Measurements from ENCODE around the gene ELOVL1.

Gene ELOVL1

DNA sequence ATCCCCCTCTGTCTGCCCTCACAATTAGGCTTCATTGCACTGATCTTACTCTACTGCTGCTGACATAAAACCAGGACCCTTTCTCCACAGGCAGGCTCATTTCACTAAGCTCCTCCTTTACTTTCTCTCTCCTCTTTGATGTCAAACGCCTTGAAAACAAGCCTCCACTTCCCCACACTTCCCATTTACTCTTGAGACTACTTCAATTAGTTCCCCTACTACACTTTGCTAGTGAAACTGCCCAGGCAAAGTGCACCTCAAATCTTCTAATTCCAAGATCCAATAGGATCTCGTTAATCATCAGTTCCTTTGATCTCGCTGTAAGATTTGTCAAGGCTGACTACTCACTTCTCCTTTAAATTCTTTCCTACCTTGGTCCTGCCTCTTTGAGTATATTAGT, 14.9 kb downstream of the ELOVL1 start:
- no peak for DNase-seq

DNA sequence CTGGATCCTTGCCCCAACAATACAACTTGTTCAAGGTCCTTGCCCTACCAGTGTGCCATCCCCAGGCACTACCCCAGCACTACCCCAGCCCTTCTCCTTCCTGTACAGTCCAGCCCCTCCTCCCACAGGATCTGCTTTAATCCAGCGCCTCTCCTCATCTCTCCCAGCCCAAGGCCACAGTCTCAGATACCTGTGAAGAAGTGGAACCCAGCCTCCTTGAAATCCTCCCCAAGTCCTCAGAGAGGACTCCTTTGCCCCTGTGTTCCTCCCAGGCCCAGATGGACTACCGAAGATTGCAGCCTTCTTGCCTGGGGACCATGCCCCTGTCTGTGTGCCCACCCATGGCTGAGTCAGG, 15.5 kb downstream of the ELOVL1 start:
- no peak for DNase-seq

DNA sequence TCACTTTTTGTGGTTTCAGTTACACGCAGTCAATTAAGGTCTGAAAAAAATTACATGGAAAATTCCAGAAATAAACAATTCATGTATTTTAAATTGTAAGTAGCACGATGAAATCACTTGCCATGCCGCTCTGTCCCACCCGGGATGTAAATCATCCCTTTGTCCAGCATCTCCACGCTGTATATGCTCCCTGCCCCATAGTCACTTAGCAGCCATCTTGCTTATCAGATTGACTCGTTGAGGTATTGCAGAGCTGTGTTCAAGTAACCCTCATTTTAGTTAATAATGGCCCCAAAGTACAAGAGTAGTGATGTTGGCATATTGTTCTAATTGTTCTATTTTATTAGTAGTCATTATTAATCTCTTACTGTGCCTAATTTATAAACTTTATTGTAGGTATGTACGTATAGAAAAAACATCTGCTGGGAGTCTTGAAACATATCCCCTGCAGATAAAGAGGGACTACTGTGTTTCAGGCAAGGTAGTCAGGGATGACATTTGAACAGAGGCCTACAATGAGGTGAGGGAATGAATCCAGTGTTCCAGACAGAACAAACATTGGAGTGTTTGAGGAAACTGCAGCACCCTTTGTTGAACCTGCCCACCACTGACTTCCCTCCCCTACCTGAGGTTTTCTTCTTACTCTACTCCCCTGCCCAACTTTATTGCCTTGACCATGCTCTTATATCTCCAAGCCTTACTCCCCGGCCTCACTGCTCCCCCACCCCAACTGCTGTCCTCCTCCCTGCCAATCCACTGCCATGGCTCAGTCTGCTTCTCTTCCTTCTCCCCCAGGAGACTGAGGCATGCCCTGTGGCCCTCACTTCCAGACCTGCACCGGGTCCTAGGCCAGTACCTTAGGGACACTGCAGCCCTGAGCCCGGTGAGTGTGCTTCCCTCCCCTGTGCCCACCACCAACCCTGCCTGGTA, 16.1 kb downstream of the ELOVL1 start:
- DNase-seq: no peak

DNA sequence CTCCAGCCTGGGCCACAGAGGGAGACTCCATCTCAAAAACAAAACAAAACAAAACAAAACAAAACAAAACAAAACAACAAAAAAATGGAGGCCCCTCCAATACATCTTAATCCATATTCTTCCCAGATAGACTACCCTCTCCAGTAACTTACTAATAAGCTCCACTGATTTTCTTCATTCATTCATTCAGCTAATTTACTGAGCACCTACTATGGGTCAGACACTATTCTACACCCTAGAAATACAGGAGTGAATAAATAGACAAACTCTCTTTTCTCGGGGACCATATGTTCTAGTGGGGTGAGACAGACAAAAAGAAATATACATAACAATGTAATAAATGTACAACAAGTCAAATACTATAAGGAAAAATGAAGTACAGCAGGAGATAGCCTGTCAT, 16.8 kb downstream of the ELOVL1 start:
- DNase-seq: no peak

DNA sequence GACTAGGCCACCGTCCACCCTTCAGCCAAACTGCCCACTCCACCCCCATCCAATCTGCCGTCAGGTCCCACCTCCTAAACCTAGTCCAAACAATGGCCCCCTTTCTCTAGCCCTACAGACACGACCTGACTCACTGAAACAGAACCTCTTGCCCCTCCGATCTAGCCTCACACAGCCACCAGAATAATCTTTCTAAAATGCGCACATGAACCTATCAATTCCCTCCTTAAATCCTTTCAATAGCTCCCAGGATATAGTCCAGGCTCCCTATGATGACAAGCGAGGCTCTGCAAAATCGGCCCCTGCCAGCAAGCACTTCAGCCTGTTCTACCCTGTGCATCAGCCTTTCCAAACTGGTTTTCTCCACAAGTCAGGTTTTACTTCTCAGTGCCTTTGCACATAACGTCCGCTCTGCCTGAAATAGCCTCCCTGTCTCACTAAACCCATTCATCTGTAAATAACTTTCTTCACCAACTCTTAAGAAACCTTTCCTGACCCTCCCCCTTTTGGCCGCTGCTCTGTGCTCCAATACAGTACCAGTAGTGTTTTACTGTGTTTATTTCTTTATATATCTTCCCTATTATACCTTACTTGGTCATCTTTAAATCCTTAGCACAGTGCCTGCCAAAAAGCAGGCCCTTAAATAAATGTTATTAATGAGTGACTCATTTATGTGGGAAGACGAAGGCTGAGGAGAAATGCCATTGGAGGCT, 18.1 kb downstream of the ELOVL1 start:
- DNase-seq: no peak

DNA sequence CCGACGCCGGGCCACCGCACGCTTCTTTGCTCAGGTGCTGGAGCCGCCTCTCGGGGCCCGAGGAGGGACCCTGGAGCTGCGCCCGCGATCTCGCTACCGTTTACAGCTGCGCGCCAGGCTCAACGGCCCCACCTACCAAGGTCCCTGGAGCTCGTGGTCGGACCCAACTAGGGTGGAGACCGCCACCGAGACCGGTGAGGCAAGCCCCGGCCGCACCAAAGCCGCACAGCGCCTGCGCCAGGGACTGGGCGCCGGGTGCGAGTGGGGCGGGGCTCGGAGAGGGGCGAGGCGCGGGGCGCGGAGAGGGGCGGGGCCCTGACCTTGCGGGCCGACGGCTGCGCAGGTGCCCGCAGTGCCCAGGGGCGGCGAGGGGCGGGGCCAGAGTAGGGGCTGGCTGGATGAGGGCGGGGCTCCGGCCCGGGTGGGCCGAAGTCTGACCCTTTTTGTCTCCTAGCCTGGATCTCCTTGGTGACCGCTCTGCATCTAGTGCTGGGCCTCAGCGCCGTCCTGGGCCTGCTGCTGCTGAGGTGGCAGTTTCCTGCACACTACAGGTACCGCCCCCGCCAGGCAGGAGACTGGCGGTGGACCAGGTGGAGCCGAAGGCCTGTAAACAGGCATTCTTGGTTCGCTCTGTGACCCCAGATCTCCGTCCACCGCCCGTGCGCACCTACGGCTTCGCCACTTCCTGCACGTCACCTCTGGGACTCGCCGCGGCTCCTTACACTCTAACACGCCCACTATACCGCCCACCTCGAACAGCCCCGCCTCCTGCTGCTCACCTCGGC, 18.8 kb downstream of the ELOVL1 start:
- DNase-seq: peak; percentile 86

DNA sequence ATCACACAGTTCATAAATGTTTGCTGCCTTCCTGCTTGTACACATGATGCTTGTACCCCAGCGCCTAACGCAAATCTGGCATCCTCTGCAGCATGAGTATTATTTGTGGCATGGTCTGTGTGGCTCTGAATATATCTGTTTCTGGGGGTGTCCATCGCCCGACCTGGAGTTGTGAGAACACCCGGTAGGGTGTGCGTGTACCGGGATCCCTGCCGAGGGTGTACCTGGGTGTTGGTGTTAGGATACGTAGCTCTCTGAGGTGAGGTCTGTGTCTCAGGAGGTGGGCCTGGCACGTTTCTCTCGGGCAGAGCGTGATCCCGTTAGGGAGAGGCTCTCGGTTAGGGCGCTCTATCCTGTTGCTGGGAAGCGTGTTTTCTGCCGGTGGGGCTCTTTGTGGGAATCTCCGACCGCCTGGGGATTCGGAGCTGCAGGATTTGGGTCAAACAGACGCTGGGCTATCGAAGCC, 19.4 kb downstream of the ELOVL1 start:
- no peak for DNase-seq

DNA sequence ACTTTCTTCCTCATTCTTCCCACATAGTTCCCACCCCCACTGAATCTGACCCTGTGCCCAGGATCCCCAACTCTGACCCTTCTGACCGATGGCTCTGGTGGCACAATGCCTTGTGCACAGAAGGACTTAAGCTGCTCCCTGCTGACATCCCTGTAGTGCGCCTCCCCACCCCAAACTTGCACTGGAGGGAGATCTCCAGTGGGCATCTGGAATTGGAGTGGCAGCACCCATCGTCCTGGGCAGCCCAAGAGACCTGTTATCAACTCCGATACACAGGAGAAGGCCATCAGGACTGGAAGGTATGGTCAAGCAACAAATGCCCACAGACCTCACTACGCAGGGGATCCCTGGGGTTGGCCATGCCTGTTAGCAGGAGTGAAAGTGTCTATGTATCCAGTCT, 21.2 kb downstream of the ELOVL1 start:
- DNase-seq: no peak

DNA sequence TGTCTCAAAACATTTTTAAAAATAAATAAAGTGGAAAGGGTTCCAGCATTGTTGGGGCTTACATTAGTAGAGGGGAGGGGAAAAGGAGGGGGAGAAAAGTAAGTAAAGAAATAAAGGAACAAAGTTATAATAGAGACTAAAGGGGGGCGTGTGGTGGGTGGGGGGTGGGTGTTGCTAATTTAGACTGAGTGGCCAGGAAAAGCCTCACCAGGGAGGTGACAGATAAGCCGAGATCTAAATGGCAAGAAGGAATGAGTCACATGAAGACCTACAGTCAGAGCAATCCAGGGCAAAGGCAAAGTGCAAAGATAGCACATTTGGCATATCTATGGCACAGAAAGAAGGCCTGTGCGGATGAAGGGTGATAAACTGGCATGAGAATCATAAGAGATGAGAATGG, 22.7 kb downstream of the ELOVL1 start:
- DNase-seq: no peak

DNA sequence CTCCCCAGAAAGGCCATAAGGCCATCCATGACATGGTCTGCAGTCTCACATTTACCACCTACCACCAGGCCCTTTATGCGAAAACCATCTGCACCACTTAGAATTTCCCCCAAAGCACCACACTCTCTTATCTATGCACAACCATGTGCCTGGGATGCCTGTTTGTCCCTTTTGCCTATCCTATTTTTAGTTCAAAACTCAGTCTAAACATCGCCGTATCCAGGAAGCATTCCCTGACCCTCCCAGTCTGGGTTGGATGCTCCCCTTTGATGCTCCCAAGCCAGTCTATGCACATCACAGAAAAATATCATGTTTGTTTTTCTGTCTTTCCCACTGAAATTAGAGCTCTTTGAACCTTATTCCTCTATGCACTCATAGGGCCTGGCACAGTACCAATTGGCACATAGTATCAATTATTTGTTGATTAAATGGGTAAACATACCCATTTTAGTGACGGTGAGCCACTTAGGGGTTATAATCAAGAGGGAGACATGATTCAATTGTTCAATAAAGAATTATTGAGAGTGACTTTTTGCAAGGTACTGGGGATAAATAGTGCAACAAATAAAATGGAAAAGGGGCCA, 23.5 kb downstream of the ELOVL1 start:
- no peak for DNase-seq

DNA sequence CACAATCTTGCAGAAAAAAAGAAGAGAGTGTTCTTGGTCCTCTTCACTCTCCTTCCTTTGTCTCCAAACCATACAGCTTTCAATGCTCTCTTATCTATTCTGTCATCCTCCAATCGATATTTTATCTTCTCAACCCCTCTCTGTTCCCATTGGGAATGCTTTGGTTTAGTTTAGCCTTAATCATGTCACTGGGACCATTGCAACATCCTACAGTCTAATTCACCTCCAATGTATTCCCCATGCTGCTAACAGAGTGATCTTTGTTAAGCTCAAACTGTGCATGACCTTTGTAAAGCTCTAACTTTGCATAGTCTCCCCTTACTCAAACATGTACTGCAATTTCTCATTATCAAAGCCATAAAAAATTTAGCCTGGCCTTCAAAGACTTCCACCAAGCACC, 27.3 kb downstream of the ELOVL1 start:
- no peak for DNase-seq

DNA sequence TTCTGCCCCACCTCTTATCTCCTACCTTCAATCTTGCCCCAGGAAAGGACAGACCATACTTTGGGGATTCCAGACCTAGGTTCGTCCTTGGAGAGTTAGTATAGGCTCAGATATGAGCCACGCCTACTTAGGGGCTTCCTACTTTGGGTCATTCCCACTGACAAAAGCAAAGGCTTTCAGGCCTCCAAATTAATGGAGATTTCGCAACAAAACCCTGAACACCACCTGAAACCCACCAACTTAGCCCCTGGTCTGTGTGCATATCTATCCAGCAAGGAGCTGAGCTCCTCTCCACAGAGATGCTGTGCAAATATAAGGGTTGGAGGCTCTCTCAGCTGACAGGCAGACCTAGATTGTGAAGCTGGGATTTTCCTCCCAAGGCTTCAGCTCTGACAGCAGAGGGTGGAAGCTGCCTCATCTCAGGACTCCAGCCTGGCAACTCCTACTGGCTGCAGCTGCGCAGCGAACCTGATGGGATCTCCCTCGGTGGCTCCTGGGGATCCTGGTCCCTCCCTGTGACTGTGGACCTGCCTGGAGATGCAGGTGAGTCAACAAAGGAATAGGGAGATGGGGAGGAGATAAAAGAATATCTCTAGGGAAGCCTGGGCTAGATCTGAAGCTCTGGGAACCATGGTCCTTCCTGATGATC, 28.1 kb downstream of the ELOVL1 start:
- no peak for DNase-seq

DNA sequence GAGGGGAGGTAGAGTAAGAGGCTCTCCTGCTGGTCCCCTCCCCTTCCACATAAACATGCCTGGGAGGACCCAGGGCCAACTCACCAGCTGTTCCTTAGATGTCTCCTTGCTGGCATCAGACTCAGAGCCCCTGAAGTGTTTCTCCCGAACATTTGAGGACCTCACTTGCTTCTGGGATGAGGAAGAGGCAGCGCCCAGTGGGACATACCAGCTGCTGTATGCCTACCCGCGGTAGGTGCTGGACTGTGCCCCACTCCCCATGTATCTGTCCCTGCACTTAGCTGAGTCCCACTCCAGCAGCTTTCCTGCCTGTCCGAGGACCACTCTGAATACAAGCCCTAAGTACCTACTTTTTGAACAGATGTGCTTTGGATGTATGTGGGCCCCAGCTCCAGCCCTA, 29.8 kb downstream of the ELOVL1 start:
- DNase-seq: no peak

DNA sequence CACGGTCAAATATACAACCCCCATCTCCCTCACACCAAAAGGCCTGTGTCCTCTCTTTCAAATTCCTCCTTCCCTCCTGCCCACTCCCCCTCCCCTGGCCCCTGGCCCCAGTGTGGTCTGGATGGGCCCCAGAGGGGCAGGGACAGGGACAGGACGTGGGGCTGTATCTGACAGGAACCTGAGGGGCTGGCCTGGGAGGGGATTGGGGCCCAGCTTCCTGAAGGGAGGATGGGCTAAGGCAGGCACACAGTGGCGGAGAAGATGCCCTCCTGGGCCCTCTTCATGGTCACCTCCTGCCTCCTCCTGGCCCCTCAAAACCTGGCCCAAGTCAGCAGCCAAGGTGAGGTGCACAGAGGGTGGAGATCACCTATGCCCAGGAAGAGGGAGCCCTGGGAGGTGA, 30.2 kb downstream of the ELOVL1 start, which contains the start of gene MPL:
Gene MPL (plus strand): TSS at position 231 of the 400 bp plus-strand sequence. CDS start 31 bp downstream, at position 262.
- DNase-seq: no peak

DNA sequence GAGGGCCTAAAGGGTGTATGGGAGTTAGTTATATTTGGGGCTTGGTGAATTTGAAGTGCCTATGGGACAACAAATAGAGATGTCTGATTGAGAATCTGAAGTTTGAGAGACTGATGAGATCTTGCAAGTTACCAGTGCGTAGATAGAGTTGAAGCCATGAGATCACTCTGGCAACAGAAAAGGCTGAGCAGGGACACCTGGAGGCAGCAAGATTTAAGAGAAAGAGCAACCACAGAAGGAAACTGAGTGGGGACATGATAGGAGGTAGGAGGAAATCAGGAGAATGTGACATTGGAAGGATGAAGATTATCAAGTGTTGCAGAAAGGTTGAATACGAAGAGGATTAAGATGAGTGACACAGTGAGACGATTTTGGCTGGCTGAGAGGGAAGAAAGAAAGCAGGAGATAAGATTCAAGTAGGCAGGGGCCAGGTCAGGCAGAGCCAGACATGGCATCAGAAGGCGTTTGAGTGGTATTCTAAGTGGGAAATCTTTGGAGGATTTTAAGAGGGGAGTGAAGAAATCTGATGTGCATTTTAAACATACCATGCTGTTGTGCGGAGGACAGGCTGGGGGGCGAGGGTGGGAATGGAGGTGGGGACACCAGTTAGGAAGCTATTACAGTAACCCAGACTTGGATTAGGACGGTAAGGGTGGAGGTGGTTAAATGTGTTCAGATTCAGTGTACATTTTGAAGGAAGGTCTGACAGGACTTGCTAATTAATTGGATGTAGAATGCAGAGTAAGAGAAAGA, 33.2 kb downstream of the ELOVL1 start:
- DNase-seq: no peak

DNA sequence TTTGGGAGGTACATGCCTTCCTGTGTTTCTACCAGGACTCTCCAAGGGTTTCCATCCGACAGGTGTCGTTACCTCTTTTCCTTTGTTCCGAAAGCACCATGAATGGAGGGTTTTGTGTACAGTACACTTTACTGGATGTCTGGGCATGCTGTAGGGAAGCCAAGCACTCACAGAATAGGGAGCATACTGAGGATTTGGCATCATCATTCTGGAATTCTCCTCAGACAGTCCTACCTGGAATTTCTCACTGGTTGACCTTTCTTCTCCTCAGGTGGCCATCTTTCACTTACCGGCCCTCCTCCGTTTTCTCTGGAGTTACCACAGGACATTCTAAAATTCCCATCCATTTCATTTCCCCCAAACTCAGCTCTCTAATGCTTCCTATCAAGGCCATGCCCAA, 36.1 kb downstream of the ELOVL1 start:
- no peak for DNase-seq

DNA sequence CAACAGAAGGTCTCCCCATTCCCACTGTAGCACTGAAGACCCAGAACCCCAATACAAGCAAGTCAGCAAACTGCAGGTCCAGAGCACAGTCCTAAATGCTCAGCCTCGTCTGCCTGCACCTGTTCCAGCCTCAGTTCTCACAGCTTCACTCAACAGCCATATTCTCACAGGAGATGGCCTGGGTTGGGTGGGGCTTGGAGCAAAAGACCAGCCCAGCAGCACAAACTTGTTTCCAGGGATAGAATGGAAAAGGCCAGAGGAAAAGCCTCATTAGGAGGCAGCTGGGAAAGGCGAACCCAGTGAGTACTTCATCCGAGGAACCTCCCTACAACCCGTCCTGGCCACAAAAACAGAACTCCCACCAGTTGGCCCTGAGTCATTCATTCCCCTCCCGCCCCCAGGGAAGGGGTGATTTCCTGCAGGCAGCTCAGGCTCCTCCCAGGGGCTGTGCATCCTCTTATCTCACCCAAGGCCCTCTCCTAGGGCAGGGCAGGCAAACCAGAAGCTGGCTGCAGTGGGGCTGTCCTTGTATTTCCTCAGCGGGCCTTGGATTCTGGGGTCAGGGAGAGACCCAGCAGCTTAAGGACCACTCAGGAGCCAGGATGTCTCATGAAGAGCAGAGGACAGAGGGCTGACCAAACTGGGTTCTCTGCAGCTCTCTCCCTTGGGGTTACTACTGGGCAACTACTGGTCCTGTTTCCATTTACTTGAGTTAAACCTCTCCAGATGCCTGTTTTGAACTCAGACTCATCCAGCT, 37.6 kb downstream of the ELOVL1 start:
- DNase-seq: no peak

DNA sequence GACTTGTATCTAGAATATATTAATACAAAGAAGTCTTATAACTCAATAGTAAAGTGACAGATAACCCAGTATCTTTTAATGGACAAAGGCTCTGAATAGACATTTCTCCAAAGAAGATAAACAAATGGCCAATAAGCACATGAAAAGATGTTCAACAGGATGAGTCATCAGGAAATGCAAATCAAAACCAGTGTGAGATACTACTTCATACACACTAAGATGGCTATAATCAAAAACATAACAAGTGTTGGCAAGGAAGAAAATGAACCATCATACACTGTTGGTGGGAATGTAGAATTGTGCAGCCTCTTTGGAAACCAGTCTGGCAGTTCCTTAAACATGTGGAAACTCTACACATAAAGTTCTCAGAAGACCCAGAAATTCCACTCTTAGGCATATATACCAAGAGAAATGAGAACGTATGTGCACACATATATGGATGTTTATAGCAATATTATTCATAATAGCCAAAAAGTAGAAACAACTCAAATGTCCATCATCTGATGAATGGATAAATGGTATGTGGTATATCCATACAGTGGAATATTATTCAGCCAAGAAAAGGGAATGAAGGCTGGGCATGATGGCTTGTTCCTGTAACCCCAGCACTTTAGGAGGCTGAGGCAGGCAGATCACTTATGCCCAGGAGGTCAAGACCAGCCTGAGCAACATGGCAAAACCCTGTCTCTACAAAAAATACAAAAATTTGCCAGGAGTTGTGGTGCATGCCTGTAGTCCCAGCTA, 40.1 kb downstream of the ELOVL1 start:
- no peak for DNase-seq

DNA sequence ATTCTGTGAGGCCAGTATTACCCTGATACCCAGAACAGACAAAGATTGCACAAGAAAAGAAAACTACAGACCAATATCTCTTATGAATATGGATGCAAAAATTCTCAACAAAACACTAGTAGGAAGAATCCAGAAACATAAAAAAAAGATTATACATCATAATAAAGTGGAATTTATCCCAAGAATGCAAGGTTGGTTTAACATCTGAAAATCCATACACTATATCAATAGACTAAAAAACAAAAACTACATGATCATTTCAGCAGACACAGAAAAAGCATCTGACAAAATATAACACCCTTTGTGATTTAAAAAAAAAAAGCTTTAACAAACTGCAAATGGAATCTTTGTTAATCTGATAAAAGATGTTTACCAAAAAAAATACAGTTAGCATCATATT, 42.4 kb downstream of the ELOVL1 start:
- DNase-seq: no peak

DNA sequence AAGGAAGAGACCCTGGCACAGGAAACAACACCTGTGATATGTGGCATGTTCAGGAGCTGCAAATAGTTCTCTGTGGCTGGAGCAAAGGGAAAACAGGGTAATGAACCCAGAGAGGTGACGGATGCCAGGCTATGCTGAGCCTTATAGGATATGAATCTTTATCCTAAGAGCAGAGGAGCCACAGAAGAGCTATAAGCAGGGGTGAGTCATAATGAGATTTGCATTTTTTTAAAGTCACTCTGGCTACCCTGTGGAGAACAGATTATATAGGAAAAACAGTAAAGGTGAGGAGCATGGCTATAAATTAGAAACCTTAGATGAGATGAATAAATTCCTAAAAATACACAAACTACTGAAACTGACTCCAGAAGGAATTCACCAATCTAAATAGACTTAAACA, 43.0 kb downstream of the ELOVL1 start:
- DNase-seq: no peak

Data from retina (tissue), 1 donor.